Immature natural killer cell (primary cell): ENCODE measurements around the gene MGRN1. TPM values are rescaled to one million over a fixed set of nuclear protein-coding genes. Genes with fewer than 3 reads are reported as not detected.
A peak's percentile ranks its signal among the peaks of the same experiment; 100 is the strongest.

Experiments used
- DNase-seq, 3 donors: peaks; one replicate each; pipeline ENCODE4 v3.0.0; 2022; ENCODE audit warnings: mixed read lengths in 1 of 3
- H3K27ac Mint-ChIP-seq, 6 donors: one replicate each; pipeline ENCODE4 v1.8.0; 2020; ENCODE audit warnings: mixed read lengths in 6 of 6, mild to moderate bottlenecking in 5 of 6, inconsistent platforms in 4 of 6, moderate library complexity in 3 of 6
- H3K27me3 Mint-ChIP-seq, 3 donors: one replicate each; pipeline ENCODE4 v1.8.0; 2020 to 2021; ENCODE audit warnings: low read depth in 3 of 3, mild to moderate bottlenecking in 3 of 3, mixed read lengths in 3 of 3, moderate library complexity in 3 of 3, inconsistent platforms in 1 of 3
- H3K36me3 Mint-ChIP-seq, 3 donors: one replicate each; pipeline ENCODE4 v1.8.0; 2020; ENCODE audit warnings: mixed read lengths in 3 of 3, inconsistent platforms in 2 of 3, mild to moderate bottlenecking in 2 of 3
- H3K4me1 Mint-ChIP-seq, 2 donors: one replicate each; pipeline ENCODE4 v1.8.0; 2020; ENCODE audit warnings: inconsistent platforms in 2 of 2, mild to moderate bottlenecking in 2 of 2, mixed read lengths in 2 of 2, moderate library complexity in 1 of 2
- H3K4me3 Mint-ChIP-seq, 5 donors: one replicate each; pipeline ENCODE4 v1.8.0; 2020; ENCODE audit warnings: mild to moderate bottlenecking in 5 of 5, mixed read lengths in 5 of 5, inconsistent platforms in 3 of 5, moderate library complexity in 3 of 5
- H3K9me3 Mint-ChIP-seq, 6 donors: one replicate each; pipeline ENCODE4 v1.8.0; 2020; ENCODE audit warnings: mild to moderate bottlenecking in 6 of 6, mixed read lengths in 6 of 6, inconsistent platforms in 4 of 6, moderate library complexity in 3 of 6
- polyA plus RNA-seq, 3 donors: library from polyadenylated mRNA; unstranded; fragments of 300-500 nt; fragmentation: Illumina TruSeq; gene quantifications; one replicate each; pipeline ENCODE4 v1.2.3, GENCODE V29; 2021

MGRN1 gene
- polyA plus RNA-seq, 3 donors from 2014 or later, result 2.3 to 13.2 (median 3.5) TPM

GRCh38 chr16:4623593-4623992 is 1.0 kb upstream of the MGRN1 start:
- Mint-ChIP-seq H3K27me3 (peaks cover 3 to 11% (median 8%) of the 10 kb centered on the region in 3 donors), H3K4me1 (peaks cover 32 to 33% of the 10 kb centered on the region in 2 donors), H3K27ac (peak overlapping the region; percentile 97 to 100 (median 99)), H3K4me3 (peak overlapping the region; percentile 10 to 98 (median 54)), H3K9me3 (no peaks in the 10 kb centered on the region), H3K36me3 (no peaks in the 10 kb centered on the region)
- DNase-seq, result no peak

- Mint-ChIP-seq H3K4me1 (peaks cover 38 to 40% of the 10 kb centered on the region in 2 donors), H3K36me3 (no peaks in the 10 kb centered on the region), H3K4me3 (peak overlapping the region; percentile 94 to 99 (median 98))
Observed at GRCh38 chr16:4624827-4625559, 367 bp downstream of the MGRN1 start.

GRCh38 chr16:4625560-4626159 is 1.0 kb downstream of the MGRN1 start:
- H3K9me3 Mint-ChIP-seq, result no peaks in the 10 kb centered on the region
- H3K4me1 Mint-ChIP-seq, result peaks cover 38 to 40% of the 10 kb centered on the region in 2 donors
- H3K27ac Mint-ChIP-seq, result peak overlapping the region; percentile 96 to 100 (median 98)
- H3K4me3 Mint-ChIP-seq, result peak overlapping the region; percentile 94 to 99 (median 98)
- no peak for DNase-seq
- H3K27me3 Mint-ChIP-seq, result peaks cover 3 to 12% (median 8%) of the 10 kb centered on the region in 3 donors
- H3K36me3 Mint-ChIP-seq, result no peaks in the 10 kb centered on the region

More at GRCh38 chr16:4624827-4625559, 367 bp downstream of the MGRN1 start:
- no peaks in the 10 kb centered on the region for H3K9me3 Mint-ChIP-seq
- H3K27ac Mint-ChIP-seq, result peak overlapping the region; percentile 96 to 100 (median 98)
- H3K27me3 Mint-ChIP-seq, result peaks cover 3 to 12% (median 8%) of the 10 kb centered on the region in 3 donors
- peak; percentile 78 to 84 (median 80) for DNase-seq

- Mint-ChIP-seq H3K9me3 (no peaks in the 10 kb centered on the region), H3K27ac (peak overlapping the region; percentile 96 to 100 (median 98)), H3K36me3 (peaks cover 4 to 6% (median 4%) of the 10 kb centered on the region in 3 donors), H3K27me3 (peaks cover 3 to 12% (median 7%) of the 10 kb centered on the region in 3 donors), H3K4me3 (peak overlapping the region; percentile 94 to 99 (median 98)), H3K4me1 (peaks cover 41 to 46% of the 10 kb centered on the region in 2 donors)
- DNase-seq, result no peak
Observed at GRCh38 chr16:4626396-4626795, 1.8 kb downstream of the MGRN1 start.

- Mint-ChIP-seq H3K36me3 (peaks cover 4 to 7% (median 7%) of the 10 kb centered on the region in 3 donors), H3K27me3 (peaks cover 3 to 12% (median 7%) of the 10 kb centered on the region in 3 donors), H3K4me3 (no peak overlapping the region), H3K4me1 (peaks cover 43 to 53% of the 10 kb centered on the region in 2 donors), H3K27ac (peak overlapping the region in 1 of 6 donors; percentile 28), H3K9me3 (no peaks in the 10 kb centered on the region)
- no peak for DNase-seq
Observed at GRCh38 chr16:4628283-4628682, 3.7 kb downstream of the MGRN1 start.

- Mint-ChIP-seq H3K27me3 (peaks cover 0 to 3% (median 0%) of the 10 kb centered on the region in 3 donors), H3K9me3 (no peaks in the 10 kb centered on the region), H3K27ac (peak overlapping the region in 1 of 6 donors; percentile 24), H3K4me1 (peaks cover 23 to 40% of the 10 kb centered on the region in 2 donors), H3K4me3 (no peak overlapping the region), H3K36me3 (peaks cover 4 to 11% (median 7%) of the 10 kb centered on the region in 3 donors)
- DNase-seq, result no peak
Observed at GRCh38 chr16:4631444-4631843, 6.8 kb downstream of the MGRN1 start.

GRCh38 chr16:4633910-4634635 is 9.4 kb downstream of the MGRN1 start:
- no peak for DNase-seq
- Mint-ChIP-seq H3K27ac (no peak overlapping the region), H3K9me3 (no peaks in the 10 kb centered on the region), H3K4me3 (no peak overlapping the region), H3K27me3 (no peaks in the 10 kb centered on the region), H3K4me1 (peaks cover 15 to 31% of the 10 kb centered on the region in 2 donors), H3K36me3 (peaks cover 4 to 12% (median 7%) of the 10 kb centered on the region in 3 donors)

- Mint-ChIP-seq H3K4me3 (no peak overlapping the region), H3K27me3 (no peaks in the 10 kb centered on the region)
Observed at GRCh38 chr16:4634768-4635167, 10.1 kb downstream of the MGRN1 start.

GRCh38 chr16:4636196-4636595 is 11.6 kb downstream of the MGRN1 start:
- Mint-ChIP-seq H3K9me3 (no peaks in the 10 kb centered on the region), H3K27ac (peak overlapping the region in 2 of 6 donors; percentile 17 to 74), H3K36me3 (peaks cover 2 to 10% (median 3%) of the 10 kb centered on the region in 3 donors), H3K4me3 (no peak overlapping the region), H3K27me3 (no peaks in the 10 kb centered on the region), H3K4me1 (peaks cover 30 to 43% of the 10 kb centered on the region in 2 donors)
- DNase-seq, result no peak

More at GRCh38 chr16:4634768-4635167, 10.1 kb downstream of the MGRN1 start:
- DNase-seq, result no peak
- Mint-ChIP-seq H3K36me3 (peaks cover 4 to 12% (median 7%) of the 10 kb centered on the region in 3 donors), H3K9me3 (no peaks in the 10 kb centered on the region), H3K27ac (no peak overlapping the region), H3K4me1 (peaks cover 18 to 33% of the 10 kb centered on the region in 2 donors)

- DNase-seq, result no peak
- H3K9me3 Mint-ChIP-seq, result no peaks in the 10 kb centered on the region
- no peak overlapping the region for H3K4me3 Mint-ChIP-seq
- H3K27ac Mint-ChIP-seq, result peak overlapping the region in 1 of 6 donors; percentile 46
- peaks cover 0 to 5% (median 0%) of the 10 kb centered on the region in 3 donors for H3K36me3 Mint-ChIP-seq
- H3K27me3 Mint-ChIP-seq, result no peaks in the 10 kb centered on the region
- H3K4me1 Mint-ChIP-seq, result peaks cover 32 to 36% of the 10 kb centered on the region in 2 donors
Observed at GRCh38 chr16:4637501-4638166, 13.0 kb downstream of the MGRN1 start.

- Mint-ChIP-seq H3K4me1 (peaks cover 32 to 33% of the 10 kb centered on the region in 2 donors), H3K36me3 (peaks cover 0 to 5% (median 0%) of the 10 kb centered on the region in 3 donors), H3K27ac (peak overlapping the region; percentile 72 to 90 (median 83)), H3K27me3 (no peaks in the 10 kb centered on the region), H3K4me3 (no peak overlapping the region), H3K9me3 (no peaks in the 10 kb centered on the region)
- no peak for DNase-seq
Observed at GRCh38 chr16:4639899-4640509, 15.4 kb downstream of the MGRN1 start.

- Mint-ChIP-seq H3K36me3 (peaks cover 0 to 5% (median 0%) of the 10 kb centered on the region in 3 donors), H3K27ac (peak overlapping the region; percentile 63 to 90 (median 84)), H3K4me3 (peak overlapping the region in 3 of 5 donors; percentile 25 to 72 (median 68)), H3K4me1 (peaks cover 37 to 38% of the 10 kb centered on the region in 2 donors), H3K27me3 (peaks cover 0 to 2% (median 0%) of the 10 kb centered on the region in 3 donors), H3K9me3 (no peaks in the 10 kb centered on the region)
- peak in 2 of 3 donors; percentile 21 to 25 for DNase-seq
Observed at GRCh38 chr16:4640572-4641305, 16.1 kb downstream of the MGRN1 start.
